Endothelial cell of umbilical vein (primary cell): Measurements from ENCODE around the gene NFXL1. TPM values are rescaled to one million over a fixed set of nuclear protein-coding genes. Genes with fewer than 3 reads are reported as not detected.
A peak's percentile ranks its signal among the peaks of the same experiment; 100 is the strongest.

Experiments used
- BruUV-seq: library from RNA; stranded (reverse); fragments of 400-500 nt; replicated peaks from 2 replicates; lab custom pipeline; 2021; lab: Mats Ljungman, UMichigan
- CTCF ChIA-PET: fragments of 300-600, 350-600 bp; sonication (Branson Sonifier 250); formaldehyde crosslinking; loops from one replicate; lab custom pipeline; 2021; ENCODE audit warnings: antibody characterized with exemption, inconsistent platforms; lab: Charles Lee
- POLR2A ChIA-PET: fragments of 300-600, 350-600 bp; sonication (Branson Sonifier 250); formaldehyde crosslinking; loops from one replicate; lab custom pipeline; 2021; ENCODE audit warnings: antibody characterized with exemption, inconsistent platforms; lab: Charles Lee
- DNase-seq: peaks from one replicate; pipeline ENCODE4 v3.0.0-alpha.2; 2011; ENCODE audit warnings: low read depth, low spot score
- FAIRE-seq: peaks from 2 replicates; lab custom pipeline; 2011; peaks lifted over from hg19 to GRCh38; lab: Jason Lieb, UNC
- H2AFZ ChIP-seq: 2 replicates; pipeline ENCODE4 v1.6.0; 2012; ENCODE audit warnings: low read depth, low read length, control low read depth, inconsistent platforms
- H3K27ac ChIP-seq: 2 replicates; pipeline ENCODE4 v1.5.1; 2011; ENCODE audit warnings: low read depth, mild to moderate bottlenecking, control low read depth, low read length, moderate library complexity; ENCODE audit not compliant: insufficient read depth
- H3K27me3 ChIP-seq, 2 experiments: 2 replicates each; pipeline versions ENCODE4 v1.6.0 to v1.6.1; 2011; ENCODE audit warnings: low read length in 2 of 2, mixed read lengths in 1 of 2; ENCODE audit not compliant: control insufficient read depth in 2 of 2, insufficient read depth in 2 of 2
- H3K36me3 ChIP-seq, 2 experiments: 2 replicates in 1 of 2; 3 replicates in 1 of 2; pipeline ENCODE4 v1.5.1; 2011; ENCODE audit warnings: low read length in 2 of 2, mild to moderate bottlenecking in 1 of 2, moderate library complexity in 1 of 2; ENCODE audit not compliant: control insufficient read depth in 2 of 2, insufficient read depth in 2 of 2; ENCODE audit errors: extremely low read depth in 1 of 2
- H3K4me1 ChIP-seq: 3 replicates; pipeline ENCODE4 v1.5.1; 2011; ENCODE audit warnings: mild to moderate bottlenecking, low read length; ENCODE audit not compliant: control insufficient read depth, insufficient read depth; ENCODE audit errors: extremely low read depth
- H3K4me2 ChIP-seq: 2 replicates; pipeline ENCODE4 v1.6.1; 2011; ENCODE audit warnings: low read length, control low read depth, mixed read lengths; ENCODE audit not compliant: insufficient read depth
- H3K4me3 ChIP-seq, 3 experiments: fragments of 200-600 bp in 1 of 3; sonication (generic), shearing (Covaris generic) in 1 of 3; replicated peaks in 1 of 3; 2 replicates each; pipeline ENCODE4 v1.5.1; 2011 to 2016; ENCODE audit warnings: control low read depth in 3 of 3, low read length in 3 of 3, mild to moderate bottlenecking in 2 of 3, inconsistent platforms in 1 of 3, low read depth in 1 of 3, moderate library complexity in 1 of 3; ENCODE audit not compliant: insufficient read depth in 1 of 3
- H3K79me2 ChIP-seq: 2 replicates; pipeline ENCODE4 v1.6.0; 2012; ENCODE audit warnings: low read length, inconsistent platforms; ENCODE audit not compliant: control insufficient read depth, insufficient read depth
- H3K9ac ChIP-seq: replicated peaks from 2 replicates; pipeline ENCODE3; 2011; ENCODE audit warnings: low read length, control low read depth; ENCODE audit not compliant: insufficient read depth; ENCODE audit errors: extremely low read depth
- H3K9me1 ChIP-seq: replicated peaks from 3 replicates; pipeline ENCODE4 v1.6.0; 2011; ENCODE audit warnings: mild to moderate bottlenecking, low read length; ENCODE audit not compliant: control insufficient read depth, insufficient read depth; ENCODE audit errors: extremely low read depth
- H3K9me3 ChIP-seq: replicated peaks from 2 replicates; pipeline ENCODE4 v1.5.1; 2012; ENCODE audit warnings: low read length, inconsistent platforms; ENCODE audit not compliant: control insufficient read depth, insufficient read depth
- H4K20me1 ChIP-seq: replicated peaks from 2 replicates; pipeline ENCODE3; 2011; ENCODE audit warnings: mild to moderate bottlenecking, low read length; ENCODE audit not compliant: control insufficient read depth, insufficient read depth; ENCODE audit errors: extremely low read depth
- CTCF ChIP-seq, 2 donors: IDR thresholded peaks; 1 replicate in 1 of 2; 2 replicates in 1 of 2; pipeline ENCODE4 v1.5.1; 2011; ENCODE audit warnings: low read length in 2 of 2, mild to moderate bottlenecking in 2 of 2, moderate library complexity in 2 of 2, control low read depth in 1 of 2, inconsistent platforms in 1 of 2, low read depth in 1 of 2; ENCODE audit not compliant: insufficient read depth in 1 of 2; ENCODE audit errors: extremely low read depth in 1 of 2
- EZH2 ChIP-seq: IDR thresholded peaks from 2 replicates; pipeline ENCODE4 v1.6.1; 2012; ENCODE audit warnings: borderline replicate concordance, low read depth, mild to moderate bottlenecking, moderate library complexity, low read length, inconsistent platforms; ENCODE audit not compliant: severe bottlenecking
- FOS ChIP-seq: IDR thresholded peaks from 2 replicates; pipeline ENCODE4 v1.6.1; 2011; ENCODE audit warnings: mild to moderate bottlenecking, low read length, moderate library complexity, borderline replicate concordance; ENCODE audit not compliant: insufficient read depth
- GATA2 ChIP-seq: IDR thresholded peaks from 2 replicates; pipeline ENCODE4 v1.7.0; 2011; ENCODE audit warnings: low read depth, mild to moderate bottlenecking, moderate library complexity, mixed read lengths, low read length; ENCODE audit not compliant: insufficient read length, insufficient read depth
- JUN ChIP-seq: IDR thresholded peaks from 2 replicates; pipeline ENCODE4 v1.6.1; 2011; ENCODE audit warnings: borderline replicate concordance, low read depth; ENCODE audit not compliant: insufficient read length, insufficient read depth
- MAX ChIP-seq: IDR thresholded peaks from 2 replicates; pipeline ENCODE4 v1.6.1; 2011; ENCODE audit not compliant: insufficient read depth, insufficient read length
- POLR2AphosphoS5 ChIP-seq: IDR thresholded peaks from 2 replicates; pipeline ENCODE4 v1.6.1; 2012; ENCODE audit warnings: low read depth, mild to moderate bottlenecking, control low read depth, low read length, moderate library complexity; ENCODE audit not compliant: insufficient read depth
- dilution Hi-C: fragments of 300-500 bp; cut with MboI; formaldehyde crosslinking; loops from one replicate; pipeline ENCODE4 v1.15.0; 2019; ENCODE audit warnings: low sequenced_read_pairs; ENCODE audit not compliant: extremely low pct_ligation_motif_present
- intact Hi-C: fragments of 100-400 bp; cut with micrococcal nuclease; formaldehyde crosslinking; loops from one replicate; pipeline ENCODE4 v1.10.0; 2022
- polyA plus RNA-seq, 4 experiments: library from polyadenylated mRNA; depleted of rRNA in 3 of 4; stranded (reverse) in 3 of 4; unstranded in 1 of 4; fragments of >200 nt; gene quantifications; 2 replicates each; pipeline versions ENCODE4 v1.2.1 to v1.2.3, GENCODE V29; 2011 to 2012; ENCODE audit warnings: missing spikeins in 1 of 4
- total RNA-seq: library from RNA; stranded (reverse); gene quantifications from 2 replicates; pipeline ENCODE4 v1.2.3, GENCODE V29; 2021

The NFXL1 gene
- total and polyA plus RNA-seq, 2 donors (not counting 3 experiments of a cell fraction or from before 2014, with no cell fraction given), result 5.1 to 14.6 TPM

- ChIA-PET POLR2A (no interaction called here), CTCF (interaction anchor here (0.8 to 5.3 kb wide), 32 partner anchors 9 to 714 kb away, joined by 3 to 67 read pairs (median 5); partner anchors contain the start of gene NFXL1)
- H3K9me3 ChIP-seq, result no peaks in the 10 kb centered on the region
- H3K4me2 ChIP-seq, result peak overlapping the region; percentile 90
- dilution Hi-C loops (no loop called here), intact Hi-C loops (loop anchor here (1.0 to 10.0 kb wide), 8 partner anchors 76 to 352 kb away; partner anchors contain the start of genes ATP10D and NFXL1)
- DNase-seq (peak; percentile 56), FAIRE-seq (peak; percentile 88)
- H4K20me1 ChIP-seq, result no peaks in the 10 kb centered on the region
- peak overlapping the region; percentile 26 for H3K9ac ChIP-seq
- H3K27ac ChIP-seq, result no peak overlapping the region
- no TSS peak for BruUV-seq
- H3K79me2 ChIP-seq, result no peaks in the 10 kb centered on the region
- H2AFZ ChIP-seq, result peak overlapping the region; percentile 84
- TF ChIP-seq POLR2AphosphoS5 (no peak), CTCF (IDR thresholded peaks at IDR 0.05; ENCODE audit: extremely low read depth in 1 of 2, insufficient read depth in 1 of 2, low read depth in 1 of 2, low read length in 2 of 2) (peak; percentile 53 to 74)
- no peaks in the 10 kb centered on the region for H3K9me1 ChIP-seq
- peaks cover 2 to 8% of the 10 kb centered on the region in 2 experiments for H3K27me3 ChIP-seq
- no peaks in the 10 kb centered on the region for H3K36me3 ChIP-seq
- H3K4me3 ChIP-seq, result peak overlapping the region; percentile 15 to 57 (median 16)
- peaks cover 18% of the 10 kb centered on the region for H3K4me1 ChIP-seq
These were observed 77.7 kb downstream of the NFXL1 start for GRCh38 chr4:47836641-47837093.

GRCh38 chr4:47835494-47835893 lies 78.9 kb downstream of the NFXL1 start:
- no peak overlapping the region for H3K9ac ChIP-seq
- no peak overlapping the region for H2AFZ ChIP-seq
- dilution Hi-C loops (no loop called here), intact Hi-C loops (loop anchor here (5.0 to 10.0 kb wide), 4 partner anchors 77 to 351 kb away; partner anchors contain the start of genes ATP10D and NFXL1)
- DNase-seq (no peak), FAIRE-seq (peak; percentile 59)
- H3K4me1 ChIP-seq, result peaks cover 18% of the 10 kb centered on the region
- no TSS peak for BruUV-seq
- no peaks in the 10 kb centered on the region for H3K79me2 ChIP-seq
- H3K9me1 ChIP-seq, result no peaks in the 10 kb centered on the region
- H3K27me3 ChIP-seq, result peaks cover 6 to 8% of the 10 kb centered on the region in 2 experiments
- H3K9me3 ChIP-seq, result no peaks in the 10 kb centered on the region
- ChIA-PET CTCF (interaction anchor here (1.5 to 5.3 kb wide), 5 partner anchors 120 to 171 kb away, joined by 5 to 37 read pairs (median 7); no protein-coding TSS in a partner anchor), POLR2A (no interaction called here)
- no peak for TF ChIP-seq JUN
- TF ChIP-seq FOS, result no peak
- no peak for TF ChIP-seq EZH2
- TF ChIP-seq GATA2, result no peak
- TF ChIP-seq MAX, result no peak
- H3K4me3 ChIP-seq, result no peak overlapping the region
- H3K4me2 ChIP-seq, result peak overlapping the region; percentile 12
- H3K27ac ChIP-seq, result no peak overlapping the region
- no peaks in the 10 kb centered on the region for H4K20me1 ChIP-seq
- no peaks in the 10 kb centered on the region for H3K36me3 ChIP-seq
